Parathyroid adenoma (tissue), 2 donors: ENCODE data around the gene TXNDC5.

Experiments
- H2AFZ ChIP-seq: fragments of 300-600 bp; sonication (generic); one replicate; pipeline ENCODE4 v1.7.0; 2017; ENCODE audit warnings: antibody characterized with exemption, mild to moderate bottlenecking
- H3K27ac ChIP-seq: fragments of 300-600 bp; sonication (generic); one replicate; pipeline ENCODE4 v1.7.0; 2017
- H3K27me3 ChIP-seq: fragments of 300-600 bp; sonication (generic); one replicate; pipeline ENCODE4 v1.7.0; 2017; ENCODE audit warnings: low read length; ENCODE audit not compliant: control insufficient read depth, insufficient read depth
- H3K36me3 ChIP-seq: fragments of 300-600 bp; sonication (generic); one replicate; pipeline ENCODE4 v1.7.0; 2017; ENCODE audit warnings: low read length; ENCODE audit not compliant: control insufficient read depth, insufficient read depth
- H3K4me1 ChIP-seq: fragments of 300-600 bp; sonication (generic); one replicate; pipeline ENCODE4 v1.7.0; 2017; ENCODE audit warnings: control low read depth
- H3K4me2 ChIP-seq: fragments of 300-600 bp; sonication (generic); one replicate; pipeline ENCODE4 v1.7.0; 2017; ENCODE audit warnings: low read length
- H3K4me3 ChIP-seq: fragments of 300-600 bp; sonication (generic); one replicate; pipeline ENCODE4 v1.7.0; 2017; ENCODE audit warnings: low read depth, low read length
- H3K79me2 ChIP-seq: fragments of 300-600 bp; sonication (generic); one replicate; pipeline ENCODE4 v1.7.0; 2017; ENCODE audit warnings: control low read depth
- H3K9ac ChIP-seq: fragments of 300-600 bp; sonication (generic); one replicate; pipeline ENCODE4 v1.7.0; 2017; ENCODE audit warnings: mild to moderate bottlenecking
- H3K9me3 ChIP-seq: fragments of 300-600 bp; sonication (generic); one replicate; pipeline ENCODE4 v1.7.0; 2017; ENCODE audit warnings: low read length; ENCODE audit not compliant: control insufficient read depth
- CTCF ChIP-seq: fragments of 300-600 bp; sonication (generic); IDR thresholded peaks from one replicate; pipeline ENCODE4 v1.7.0; 2017; ENCODE audit warnings: antibody characterized with exemption, mild to moderate bottlenecking
- donor health status: primary hyperparathyroidism.

TXNDC5 gene

GRCh38 chr6:7879043-7879442, 31.5 kb downstream of the TXNDC5 start:
- Histone ChIP-seq H3K36me3 (no peaks in the 10 kb centered on the region), H3K79me2 (no peaks in the 10 kb centered on the region), H2AFZ (no peak overlapping the region), H3K4me3 (no peak overlapping the region), H3K27me3 (no peaks in the 10 kb centered on the region), H3K27ac (no peak overlapping the region), H3K9me3 (no peaks in the 10 kb centered on the region), H3K9ac (no peak overlapping the region), H3K4me2 (no peak overlapping the region), H3K4me1 (no peaks in the 10 kb centered on the region)
- TF ChIP-seq CTCF: no peak

GRCh38 chr6:7878401-7878964, 32.1 kb downstream of the TXNDC5 start:
- no peak for TF ChIP-seq CTCF
- H3K4me3 ChIP-seq: no peak overlapping the region
- H2AFZ ChIP-seq: no peak overlapping the region
- no peak overlapping the region for H3K4me2 ChIP-seq
- H3K27me3 ChIP-seq: no peaks in the 10 kb centered on the region
- H3K9ac ChIP-seq: no peak overlapping the region
- no peaks in the 10 kb centered on the region for H3K79me2 ChIP-seq
- H3K9me3 ChIP-seq: no peaks in the 10 kb centered on the region
- no peaks in the 10 kb centered on the region for H3K36me3 ChIP-seq
- no peaks in the 10 kb centered on the region for H3K4me1 ChIP-seq
- H3K27ac ChIP-seq: no peak overlapping the region

GRCh38 chr6:7868926-7869325, 41.7 kb downstream of the TXNDC5 start:
- Histone ChIP-seq H2AFZ (no peak overlapping the region), H3K79me2 (no peaks in the 10 kb centered on the region), H3K4me3 (no peak overlapping the region), H3K27ac (no peak overlapping the region), H3K9ac (no peak overlapping the region), H3K4me1 (no peaks in the 10 kb centered on the region), H3K36me3 (no peaks in the 10 kb centered on the region), H3K9me3 (no peaks in the 10 kb centered on the region), H3K27me3 (no peaks in the 10 kb centered on the region), H3K4me2 (no peak overlapping the region)
- TF ChIP-seq CTCF: no peak

GRCh38 chr6:7866526-7866925, 44.1 kb downstream of the TXNDC5 start:
- Histone ChIP-seq H3K9ac (no peak overlapping the region), H3K36me3 (no peaks in the 10 kb centered on the region), H3K4me3 (no peak overlapping the region), H3K79me2 (no peaks in the 10 kb centered on the region), H3K4me2 (no peak overlapping the region), H3K27ac (no peak overlapping the region), H2AFZ (no peak overlapping the region), H3K4me1 (no peaks in the 10 kb centered on the region), H3K9me3 (no peaks in the 10 kb centered on the region), H3K27me3 (no peaks in the 10 kb centered on the region)
- TF ChIP-seq CTCF: no peak

- Histone ChIP-seq H3K9me3 (no peaks in the 10 kb centered on the region), H3K4me2 (no peak overlapping the region), H3K79me2 (no peaks in the 10 kb centered on the region), H3K9ac (no peak overlapping the region), H2AFZ (no peak overlapping the region), H3K27ac (no peak overlapping the region), H3K27me3 (no peaks in the 10 kb centered on the region), H3K4me1 (no peaks in the 10 kb centered on the region), H3K36me3 (no peaks in the 10 kb centered on the region), H3K4me3 (no peak overlapping the region)
- TF ChIP-seq CTCF: no peak
Measured at GRCh38 chr6:7865781-7866180, 44.8 kb downstream of the TXNDC5 start.
